Limb (tissue), 2 donors: Measurements from ENCODE around the gene PARP8.
"Not testable (repeated sequence)": the region's sequence is repeated elsewhere in the genome, so short reads cannot be mapped to it uniquely, and the experiment has no call there.

ENCODE experiments used
- DNase-seq, 2 donors: peaks; one replicate each; pipeline ENCODE4 v3.0.0-alpha.2; 2016; ENCODE audit errors: extremely low spot score in 2 of 2

PARP8 gene, protein sequence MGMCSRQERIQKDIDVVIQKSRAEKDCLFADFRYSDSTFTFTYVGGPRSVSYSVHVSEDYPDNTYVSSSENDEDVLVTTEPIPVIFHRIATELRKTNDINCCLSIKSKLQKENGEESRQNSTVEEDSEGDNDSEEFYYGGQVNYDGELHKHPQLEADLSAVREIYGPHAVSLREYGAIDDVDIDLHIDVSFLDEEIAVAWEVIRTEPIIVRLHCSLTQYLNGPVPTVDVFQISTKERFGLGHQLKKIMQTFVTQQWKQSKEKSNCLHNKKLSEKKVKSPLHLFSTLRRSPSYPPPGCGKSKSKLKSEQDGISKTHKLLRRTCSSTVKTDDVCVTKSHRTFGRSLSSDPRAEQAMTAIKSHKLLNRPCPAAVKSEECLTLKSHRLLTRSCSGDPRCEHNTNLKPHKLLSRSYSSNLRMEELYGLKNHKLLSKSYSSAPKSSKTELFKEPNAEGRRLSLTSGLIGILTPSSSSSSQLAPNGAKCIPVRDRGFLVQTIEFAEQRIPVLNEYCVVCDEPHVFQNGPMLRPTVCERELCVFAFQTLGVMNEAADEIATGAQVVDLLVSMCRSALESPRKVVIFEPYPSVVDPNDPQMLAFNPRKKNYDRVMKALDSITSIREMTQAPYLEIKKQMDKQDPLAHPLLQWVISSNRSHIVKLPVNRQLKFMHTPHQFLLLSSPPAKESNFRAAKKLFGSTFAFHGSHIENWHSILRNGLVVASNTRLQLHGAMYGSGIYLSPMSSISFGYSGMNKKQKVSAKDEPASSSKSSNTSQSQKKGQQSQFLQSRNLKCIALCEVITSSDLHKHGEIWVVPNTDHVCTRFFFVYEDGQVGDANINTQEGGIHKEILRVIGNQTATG

GRCh38 chr5:50666261-50667022 lies at the start of gene PARP8:
TSS of gene PARP8 (plus strand) at chr5:50666637. CDS start at chr5:50667096, 459 bp downstream.
- peak; percentile 49 to 81 for DNase-seq

GRCh38 chr5:50623666-50624065 lies 42.8 kb upstream of the PARP8 start:
- DNase-seq, result no peak

GRCh38 chr5:50634866-50635265 lies 31.6 kb upstream of the PARP8 start:
- not testable (repeated sequence) for DNase-seq

DNA sequence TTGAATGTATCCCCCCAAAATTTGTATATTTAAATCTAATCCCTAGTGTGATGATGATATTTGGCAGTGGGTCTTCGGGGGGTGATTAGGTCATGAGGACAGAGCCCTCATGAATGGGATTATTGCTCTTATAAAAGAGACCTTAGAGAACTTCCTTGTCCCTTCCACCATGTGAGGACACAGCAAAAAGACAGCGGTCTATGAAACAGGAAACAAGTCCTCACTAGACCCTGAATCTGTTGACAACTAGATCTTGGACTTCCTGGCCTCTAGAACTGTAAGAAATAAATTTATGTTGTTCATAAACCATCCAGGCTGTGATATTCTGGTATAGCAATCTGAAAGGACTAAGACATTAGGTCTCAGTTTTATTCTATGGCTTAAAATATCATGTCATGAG lies 28.9 kb upstream of the PARP8 start:
- not testable (repeated sequence) for DNase-seq

DNA sequence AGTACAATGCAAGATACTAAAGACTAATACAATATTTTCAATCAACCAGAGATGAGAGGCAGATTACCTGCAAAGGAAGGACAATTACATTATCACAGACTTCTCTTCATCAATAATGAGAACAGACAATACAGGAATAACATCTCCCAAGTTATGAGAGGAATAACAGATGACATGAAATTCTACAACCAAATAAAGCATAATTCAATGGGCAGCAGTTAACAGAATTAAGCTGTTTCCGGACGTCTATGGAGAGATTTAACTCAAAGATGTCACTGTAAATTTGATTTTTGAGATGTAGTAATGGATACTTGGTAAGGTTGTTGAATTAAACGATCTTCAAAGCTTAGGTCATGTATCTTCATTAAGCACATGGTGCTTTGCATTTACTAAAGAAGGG lies 19.8 kb upstream of the PARP8 start:
- DNase-seq, result no peak

DNA sequence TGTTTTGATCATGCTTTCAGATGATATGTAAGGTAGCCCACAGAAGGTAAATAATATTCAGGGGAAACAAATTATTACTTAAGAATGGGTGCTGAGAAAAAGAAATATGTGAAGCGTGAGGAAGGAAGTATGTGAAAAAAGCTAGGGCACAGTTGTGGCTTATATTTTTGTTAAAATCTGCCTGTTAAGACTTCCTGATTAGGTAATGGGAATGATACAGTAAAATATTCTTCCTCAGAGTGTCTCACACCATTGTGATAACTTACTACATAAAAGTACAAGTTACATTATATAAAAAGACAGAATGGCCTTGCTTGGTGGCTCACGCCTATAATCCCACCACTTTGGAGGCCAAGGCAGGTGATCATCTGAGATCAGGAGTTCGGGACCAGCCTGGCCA lies 18.7 kb upstream of the PARP8 start:
- DNase-seq, result no peak

GRCh38 chr5:50653946-50654345 lies 12.5 kb upstream of the PARP8 start:
- no peak for DNase-seq

GRCh38 chr5:50655067-50655809 lies 11.2 kb upstream of the PARP8 start:
- no peak for DNase-seq

- peak in 1 of 2 donors; percentile 34 for DNase-seq
These were observed 10.6 kb upstream of the PARP8 start for GRCh38 chr5:50655810-50656205.

DNA sequence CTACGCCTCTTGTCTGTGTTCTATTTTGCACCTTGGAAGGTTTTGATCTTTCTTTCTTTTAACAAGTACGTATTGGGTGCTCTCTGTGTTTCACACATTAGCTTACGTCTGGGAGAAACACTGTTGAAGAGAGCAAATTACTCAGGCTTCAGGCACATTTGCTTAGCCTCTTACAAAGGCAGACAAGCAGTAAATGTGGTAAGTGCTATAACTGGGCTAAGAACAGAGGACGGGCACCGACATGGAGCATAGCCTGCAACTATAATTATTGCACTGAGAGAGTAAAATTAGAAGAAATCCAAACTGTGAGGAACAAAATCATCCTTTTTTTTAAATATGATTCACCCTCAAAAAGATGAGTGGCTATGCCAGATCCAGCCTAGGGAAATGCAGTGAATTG lies 9.4 kb upstream of the PARP8 start:
- no peak for DNase-seq

- no peak for DNase-seq
These were observed 8.2 kb upstream of the PARP8 start for GRCh38 chr5:50658246-50658645.

DNA sequence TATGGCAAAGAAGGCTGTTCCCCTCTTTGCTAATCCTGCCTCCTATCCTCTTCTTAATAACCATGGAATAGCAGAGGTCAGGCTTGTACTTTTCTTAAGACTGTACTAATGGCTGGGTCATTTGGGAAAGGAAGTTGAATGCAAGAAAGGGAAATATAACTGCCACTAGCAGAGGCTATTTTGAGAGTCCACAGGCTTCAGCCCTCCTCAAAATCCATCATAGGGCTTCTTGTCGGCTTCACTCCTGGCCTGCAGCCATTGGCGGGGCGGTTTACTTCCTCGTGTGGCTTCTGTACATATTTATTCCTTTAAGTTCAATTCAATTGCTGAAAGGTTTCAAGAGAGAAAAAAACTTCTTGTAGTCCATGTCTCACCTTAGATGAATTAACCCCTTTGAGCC lies 2.8 kb upstream of the PARP8 start:
- no peak for DNase-seq

DNA sequence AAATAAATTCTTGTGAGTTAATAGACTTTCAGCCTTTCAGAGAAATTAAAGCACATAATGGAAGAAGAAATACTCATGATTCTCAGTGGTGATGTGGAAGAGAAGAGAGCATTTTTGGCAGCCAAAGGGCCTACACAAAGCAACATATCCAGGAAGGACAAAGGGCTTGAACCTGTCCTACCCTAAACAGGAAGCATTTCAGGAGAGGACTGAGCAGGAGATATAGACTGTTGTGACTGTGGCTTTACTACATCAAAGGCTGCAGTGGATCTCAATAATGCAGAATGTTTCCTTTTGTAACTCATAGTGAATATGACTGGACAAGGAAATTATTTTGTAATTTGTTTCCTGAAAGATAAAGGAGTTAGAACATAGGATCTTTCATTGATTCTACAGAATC lies 1.3 kb upstream of the PARP8 start:
- no peak for DNase-seq

DNA sequence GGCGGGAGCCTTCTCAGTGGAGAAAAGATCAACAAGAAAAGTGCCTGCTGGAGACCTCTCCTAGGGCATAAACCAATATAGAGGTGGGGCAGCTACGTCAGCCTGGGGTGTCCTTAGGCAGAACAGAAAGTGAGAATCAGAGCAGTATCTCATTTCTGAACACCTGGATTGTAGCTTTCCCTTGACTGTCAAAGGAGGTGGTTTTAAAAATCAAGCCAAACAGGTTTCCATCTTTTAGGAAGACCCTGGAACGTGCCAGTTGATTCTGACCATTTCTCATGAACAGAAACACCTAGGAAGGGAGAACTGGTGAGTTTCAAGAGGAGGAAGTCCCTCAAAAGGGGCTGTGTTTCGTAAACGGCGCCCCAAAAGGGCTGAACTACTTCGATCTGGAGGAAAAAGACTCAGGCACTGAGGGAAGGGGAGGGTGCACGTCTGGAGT lies 655 bp upstream of the PARP8 start:
- DNase-seq, result not testable (repeated sequence)

- DNase-seq, result peak in 1 of 2 donors; percentile 85
These were observed 701 bp downstream of the PARP8 start for GRCh38 chr5:50667023-50667652.

GRCh38 chr5:50667653-50668595 lies 1.5 kb downstream of the PARP8 start:
- peak in 1 of 2 donors; percentile 82 for DNase-seq

DNA sequence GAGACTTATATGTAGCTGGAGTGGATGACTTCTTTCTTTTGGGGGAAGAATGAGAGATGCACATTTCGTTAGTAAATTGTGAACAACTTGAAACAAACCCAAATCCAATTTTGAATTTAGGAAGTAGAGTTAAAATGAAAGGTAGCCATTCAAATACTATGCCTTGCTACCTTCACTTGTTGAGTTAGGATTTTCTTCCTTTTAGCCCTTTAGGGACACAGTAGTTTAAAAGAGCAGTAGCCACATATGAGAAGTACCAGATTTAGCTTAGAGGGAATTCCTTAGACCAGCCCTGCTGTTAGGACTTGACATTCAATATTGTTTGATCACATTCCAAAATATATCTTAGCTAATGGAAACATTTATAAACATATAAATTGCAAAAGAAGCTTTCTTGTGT lies 2.2 kb downstream of the PARP8 start:
- DNase-seq, result not testable (repeated sequence)

GRCh38 chr5:50672663-50673062 lies 6.2 kb downstream of the PARP8 start:
- DNase-seq, result no peak

DNA sequence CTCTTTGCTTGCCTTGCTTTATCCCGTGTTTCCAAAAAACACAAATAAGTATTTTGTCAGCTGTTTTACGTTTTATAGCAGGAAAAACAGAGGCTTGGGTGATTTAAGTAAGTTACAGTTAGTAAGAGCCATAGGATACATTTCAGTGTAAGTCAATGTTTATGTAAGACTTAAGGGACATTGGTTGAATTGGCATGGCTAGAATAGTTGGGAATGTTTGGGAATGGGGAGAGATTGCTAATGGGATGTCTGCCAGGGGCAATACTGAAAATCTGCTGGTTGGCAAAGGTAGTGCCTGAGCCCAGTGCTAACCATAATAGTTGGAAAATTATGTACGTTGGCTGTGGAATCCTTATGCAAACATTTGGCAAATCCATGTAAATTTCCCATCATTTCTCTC lies 7.0 kb downstream of the PARP8 start:
- not testable (repeated sequence) for DNase-seq
